Measurements from ENCODE around the gene WWP2.
"Not testable (repeated sequence)": the region's sequence is repeated elsewhere in the genome, so short reads cannot be mapped to it uniquely, and the experiment has no call there.

The WWP2 gene

GRCh38 chr16:69943241-69944036 is 181.3 kb downstream of the WWP2 start:
- peak; percentile 41 for DNase-seq (ENCODE audit: low read depth)

GRCh38 chr16:69950411-69950810 is 188.3 kb downstream of the WWP2 start:
- DNase-seq (ENCODE audit: low read depth): not testable (repeated sequence)

GRCh38 chr16:69951017-69951671 is 189.0 kb downstream of the WWP2 start, which contains the start of gene CLEC18A:
Gene CLEC18A, plus strand, starts transcription at chr16:69951334. Its CDS starts 33 bp downstream, at chr16:69951367.
- DNase-seq (ENCODE audit: low read depth): not testable (repeated sequence)

- not testable (repeated sequence) for DNase-seq (ENCODE audit: low read depth)
These were observed 189.5 kb downstream of the WWP2 start for GRCh38 chr16:69951672-69952031.

- not testable (repeated sequence) for DNase-seq (ENCODE audit: low read depth)
These were observed 190.0 kb downstream of the WWP2 start for GRCh38 chr16:69952116-69952515.

GRCh38 chr16:69952572-69953355 is 190.6 kb downstream of the WWP2 start:
- DNase-seq (ENCODE audit: low read depth): not testable (repeated sequence)

- DNase-seq (ENCODE audit: low read depth): not testable (repeated sequence)
These were observed 192.1 kb downstream of the WWP2 start for GRCh38 chr16:69954241-69954640.

GRCh38 chr16:69963312-69963711 is 201.2 kb downstream of the WWP2 start:
- DNase-seq (ENCODE audit: low read depth): not testable (repeated sequence)

GRCh38 chr16:69964960-69965660 is 203.0 kb downstream of the WWP2 start:
- DNase-seq (ENCODE audit: low read depth): peak; percentile 5

GRCh38 chr16:69965661-69966054 is 203.5 kb downstream of the WWP2 start:
- not testable (repeated sequence) for DNase-seq (ENCODE audit: low read depth)

GRCh38 chr16:69967688-69968087 is 205.6 kb downstream of the WWP2 start:
- not testable (repeated sequence) for DNase-seq (ENCODE audit: low read depth)

GRCh38 chr16:69968125-69968524 is 206.0 kb downstream of the WWP2 start:
- DNase-seq (ENCODE audit: low read depth): not testable (repeated sequence)

GRCh38 chr16:69969657-69970056 is 207.5 kb downstream of the WWP2 start:
- DNase-seq (ENCODE audit: low read depth): not testable (repeated sequence)

GRCh38 chr16:69972120-69972519 is 210.0 kb downstream of the WWP2 start:
- not testable (repeated sequence) for DNase-seq (ENCODE audit: low read depth)

GRCh38 chr16:69972935-69973334 is 210.8 kb downstream of the WWP2 start:
- DNase-seq (ENCODE audit: low read depth): not testable (repeated sequence)

- not testable (repeated sequence) for DNase-seq (ENCODE audit: low read depth)
These were observed 223.1 kb downstream of the WWP2 start for GRCh38 chr16:69985196-69985595.

Data from EH (cell line).